ENCODE results near the gene MTPN.

- TF ChIP-seq, protein P1, sequence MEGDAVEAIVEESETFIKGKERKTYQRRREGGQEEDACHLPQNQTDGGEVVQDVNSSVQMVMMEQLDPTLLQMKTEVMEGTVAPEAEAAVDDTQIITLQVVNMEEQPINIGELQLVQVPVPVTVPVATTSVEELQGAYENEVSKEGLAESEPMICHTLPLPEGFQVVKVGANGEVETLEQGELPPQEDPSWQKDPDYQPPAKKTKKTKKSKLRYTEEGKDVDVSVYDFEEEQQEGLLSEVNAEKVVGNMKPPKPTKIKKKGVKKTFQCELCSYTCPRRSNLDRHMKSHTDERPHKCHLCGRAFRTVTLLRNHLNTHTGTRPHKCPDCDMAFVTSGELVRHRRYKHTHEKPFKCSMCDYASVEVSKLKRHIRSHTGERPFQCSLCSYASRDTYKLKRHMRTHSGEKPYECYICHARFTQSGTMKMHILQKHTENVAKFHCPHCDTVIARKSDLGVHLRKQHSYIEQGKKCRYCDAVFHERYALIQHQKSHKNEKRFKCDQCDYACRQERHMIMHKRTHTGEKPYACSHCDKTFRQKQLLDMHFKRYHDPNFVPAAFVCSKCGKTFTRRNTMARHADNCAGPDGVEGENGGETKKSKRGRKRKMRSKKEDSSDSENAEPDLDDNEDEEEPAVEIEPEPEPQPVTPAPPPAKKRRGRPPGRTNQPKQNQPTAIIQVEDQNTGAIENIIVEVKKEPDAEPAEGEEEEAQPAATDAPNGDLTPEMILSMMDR (IDR thresholded peaks at IDR 0.05): no peak
- no peak for TF ChIP-seq EP300 (IDR thresholded peaks at IDR 0.05)
These were observed 23.2 kb upstream of the MTPN start for GRCh38 chr7:136000288-136000913.
